ENCODE results near the gene LSR. TPM values are rescaled to one million over a fixed set of nuclear protein-coding genes. Genes with fewer than 3 reads are reported as not detected.

Gene LSR
- total RNA-seq, 1 experiment from 2014 or later = 152 TPM

DNA sequence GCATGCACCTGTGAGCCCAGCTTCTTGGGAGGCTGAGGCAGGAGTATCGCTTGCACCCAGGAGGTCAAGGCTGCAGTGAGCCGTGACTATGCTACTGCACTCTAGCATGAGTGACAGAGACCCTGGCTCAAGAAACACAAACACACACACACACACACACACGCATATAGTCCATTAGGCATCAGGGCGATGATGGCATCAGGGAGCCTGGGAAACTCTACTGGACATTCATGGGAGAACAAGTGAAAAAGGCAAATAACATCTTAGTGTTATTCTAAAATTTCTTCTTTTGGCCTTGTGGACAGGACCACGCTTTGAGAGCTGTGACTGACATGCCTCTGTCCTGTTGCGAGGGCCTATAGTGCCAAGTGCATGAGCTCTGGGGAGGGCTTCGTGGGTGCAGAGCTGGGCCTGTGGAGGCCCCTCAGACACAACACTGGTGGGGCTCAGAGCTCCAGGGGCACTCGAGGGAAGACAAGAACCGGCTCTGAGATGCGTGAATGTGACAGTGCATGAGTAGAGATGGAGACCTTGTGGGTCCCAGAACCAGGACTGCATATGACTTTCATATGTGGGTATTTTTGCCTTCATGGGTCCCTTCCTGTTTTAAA, 12.0 kb downstream of the LSR start:
- no peaks in the 10 kb centered on the region for H3K27me3 ChIP-seq (ENCODE audit: insufficient read depth, low read length)
- H3K23ac ChIP-seq (ENCODE audit: insufficient read length, low read depth, low read length) = no peak overlapping the region
- Mint-ChIP-seq H3K36me3 (ENCODE audit: insufficient read depth in 1 of 3, low read depth in 3 of 3) (peaks cover 29 to 84% (median 77%) of the 10 kb centered on the region in 3 experiments), H3K4me3 (no peak overlapping the region), H3K27ac (no peak overlapping the region), H3K4me1 (peaks cover 12% of the 10 kb centered on the region in 2 experiments), H3K27me3 (ENCODE audit: low read depth) (no peaks in the 10 kb centered on the region), H3K9me3 (no peaks in the 10 kb centered on the region)
- H2BK5ac ChIP-seq (ENCODE audit: insufficient read length, low read length) = no peak overlapping the region
- H2BK12ac ChIP-seq (ENCODE audit: insufficient read length, low read depth, low read length) = no peak overlapping the region
- no peak overlapping the region for H4K91ac ChIP-seq (ENCODE audit: insufficient read length, low read depth, low read length)
- DNase-seq = no peak
- no peaks in the 10 kb centered on the region for H3K79me1 ChIP-seq (ENCODE audit: insufficient read depth, low read depth, low read length, poor library complexity, severe bottlenecking)
- H2BK20ac ChIP-seq (ENCODE audit: low read depth, low read length, poor library complexity, severe bottlenecking) = no peak overlapping the region
- H2AK5ac ChIP-seq (ENCODE audit: insufficient read length, low read length) = no peak overlapping the region
- H3K56ac ChIP-seq (ENCODE audit: insufficient read length, low read depth, low read length) = no peak overlapping the region
- H3K23me2 ChIP-seq (ENCODE audit: insufficient read length, low read depth, low read length, poor library complexity, severe bottlenecking) = no peaks in the 10 kb centered on the region
- no peaks in the 10 kb centered on the region for H3K9me3 ChIP-seq (ENCODE audit: control insufficient read depth, low read depth, low read length)
- no peak overlapping the region for H3K18ac ChIP-seq (ENCODE audit: insufficient read length, low read depth, low read length)
- H4K8ac ChIP-seq (replicated peaks; ENCODE audit: insufficient read length, low read depth, low read length) = no peak overlapping the region
- TF ChIP-seq, protein P1, sequence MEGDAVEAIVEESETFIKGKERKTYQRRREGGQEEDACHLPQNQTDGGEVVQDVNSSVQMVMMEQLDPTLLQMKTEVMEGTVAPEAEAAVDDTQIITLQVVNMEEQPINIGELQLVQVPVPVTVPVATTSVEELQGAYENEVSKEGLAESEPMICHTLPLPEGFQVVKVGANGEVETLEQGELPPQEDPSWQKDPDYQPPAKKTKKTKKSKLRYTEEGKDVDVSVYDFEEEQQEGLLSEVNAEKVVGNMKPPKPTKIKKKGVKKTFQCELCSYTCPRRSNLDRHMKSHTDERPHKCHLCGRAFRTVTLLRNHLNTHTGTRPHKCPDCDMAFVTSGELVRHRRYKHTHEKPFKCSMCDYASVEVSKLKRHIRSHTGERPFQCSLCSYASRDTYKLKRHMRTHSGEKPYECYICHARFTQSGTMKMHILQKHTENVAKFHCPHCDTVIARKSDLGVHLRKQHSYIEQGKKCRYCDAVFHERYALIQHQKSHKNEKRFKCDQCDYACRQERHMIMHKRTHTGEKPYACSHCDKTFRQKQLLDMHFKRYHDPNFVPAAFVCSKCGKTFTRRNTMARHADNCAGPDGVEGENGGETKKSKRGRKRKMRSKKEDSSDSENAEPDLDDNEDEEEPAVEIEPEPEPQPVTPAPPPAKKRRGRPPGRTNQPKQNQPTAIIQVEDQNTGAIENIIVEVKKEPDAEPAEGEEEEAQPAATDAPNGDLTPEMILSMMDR (conservative IDR thresholded peaks at IDR 0.05) = no peak
- H2BK15ac ChIP-seq (ENCODE audit: low read depth, low read length) = no peak overlapping the region
- H4K5ac ChIP-seq (ENCODE audit: insufficient read length, low read depth, low read length) = no peak overlapping the region
- no peak overlapping the region for H3K14ac ChIP-seq (ENCODE audit: insufficient read depth, low read length)
- no peak overlapping the region for H3K27ac ChIP-seq (ENCODE audit: insufficient read length, low read depth, low read length)
- WGBS (ENCODE audit: extremely low coverage, insufficient read length, low lambda C conversion rate) = no CpG with 5 or more reads among the region's 10 CpGs
- no peak overlapping the region for H3K4me2 ChIP-seq (ENCODE audit: insufficient read depth, insufficient read length, low read length)
- H3K79me2 ChIP-seq (ENCODE audit: insufficient read depth, low read length) = no peaks in the 10 kb centered on the region
- H3T11ph ChIP-seq (ENCODE audit: low read length) = no peak overlapping the region
- no peak overlapping the region for H3K9ac ChIP-seq (ENCODE audit: extremely low read depth, insufficient read length, low read length)
- no peak overlapping the region for H2BK120ac ChIP-seq (ENCODE audit: low read depth, low read length, poor library complexity, severe bottlenecking)
- no peak overlapping the region for H3K4ac ChIP-seq (ENCODE audit: low read depth, low read length)
- H4K20me1 ChIP-seq (ENCODE audit: control insufficient read depth, insufficient read depth, insufficient read length) = no peaks in the 10 kb centered on the region
- H2AFZ ChIP-seq (ENCODE audit: low read length) = no peak overlapping the region
- H3K4me1 ChIP-seq (ENCODE audit: insufficient read depth, low read length) = no peaks in the 10 kb centered on the region
